Colonic mucosa (tissue), 4 donors: Measurements from ENCODE around the gene IL1RAPL2. TPM values are rescaled to one million over a fixed set of nuclear protein-coding genes. Genes with fewer than 3 reads are reported as not detected.
"Not testable (repeated sequence)": the region's sequence is repeated elsewhere in the genome, so short reads cannot be mapped to it uniquely, and the experiment has no call there.

Experiments
- DNase-seq: peaks from one replicate; pipeline ENCODE4 v3.0.0-alpha.2; 2020
- H3K27ac ChIP-seq: fragments of 200-600 bp; one replicate; pipeline ENCODE4 v1.8.0; 2021
- H3K27me3 ChIP-seq: fragments of 200-600 bp; one replicate; pipeline ENCODE4 v1.8.0; 2021
- H3K36me3 ChIP-seq: fragments of 200-600 bp; one replicate; pipeline ENCODE4 v1.8.0; 2021
- H3K4me1 ChIP-seq: fragments of 200-600 bp; one replicate; pipeline ENCODE4 v1.8.0; 2021; ENCODE audit warnings: mild to moderate bottlenecking
- H3K4me3 ChIP-seq: fragments of 200-600 bp; one replicate; pipeline ENCODE4 v1.8.0; 2021
- H3K9ac ChIP-seq, 2 donors: one replicate each; pipeline ENCODE4 v1.7.0; 2013; ENCODE audit warnings: control low read depth in 2 of 2, low read depth in 2 of 2, low read length in 2 of 2
- H3K9me3 ChIP-seq: fragments of 200-600 bp; one replicate; pipeline ENCODE4 v1.8.0; 2021
- intact Hi-C: fragments of 100-400 bp; cut with DNase I; formaldehyde crosslinking; loops from one replicate; pipeline ENCODE4 v1.14.1; 2022
- total RNA-seq, 2 donors: library from RNA; stranded (reverse); fragmentation: NEBNext Ultra II Directional in 1 of 2; extraction: Animal tissue kit (Norgen Biotek cat#: 25700) in 1 of 2; gene quantifications; one replicate each; pipeline ENCODE4 v1.2.1, GENCODE V29; 2021
- TF ChIP-seq, protein P1 (sequence below): fragments of 200-600 bp; IDR thresholded peaks from one replicate; pipeline ENCODE4 v1.8.0; 2022; ENCODE audit warnings: antibody characterized with exemption, mild to moderate bottlenecking
- donor health status: healthy.
- donor health status: DM: no; HTN: no; CAD: no.
- donor health status: DM: no; HTN: no; CAD: no.

IL1RAPL2 gene
- not detected for total RNA-seq

GRCh38 chrX:104565791-104566680 is at the start of gene IL1RAPL2:
IL1RAPL2 (plus strand) TSS chrX:104566199.
- H3K9me3 ChIP-seq: no peaks in the 10 kb centered on the region
- TF ChIP-seq, protein P1, sequence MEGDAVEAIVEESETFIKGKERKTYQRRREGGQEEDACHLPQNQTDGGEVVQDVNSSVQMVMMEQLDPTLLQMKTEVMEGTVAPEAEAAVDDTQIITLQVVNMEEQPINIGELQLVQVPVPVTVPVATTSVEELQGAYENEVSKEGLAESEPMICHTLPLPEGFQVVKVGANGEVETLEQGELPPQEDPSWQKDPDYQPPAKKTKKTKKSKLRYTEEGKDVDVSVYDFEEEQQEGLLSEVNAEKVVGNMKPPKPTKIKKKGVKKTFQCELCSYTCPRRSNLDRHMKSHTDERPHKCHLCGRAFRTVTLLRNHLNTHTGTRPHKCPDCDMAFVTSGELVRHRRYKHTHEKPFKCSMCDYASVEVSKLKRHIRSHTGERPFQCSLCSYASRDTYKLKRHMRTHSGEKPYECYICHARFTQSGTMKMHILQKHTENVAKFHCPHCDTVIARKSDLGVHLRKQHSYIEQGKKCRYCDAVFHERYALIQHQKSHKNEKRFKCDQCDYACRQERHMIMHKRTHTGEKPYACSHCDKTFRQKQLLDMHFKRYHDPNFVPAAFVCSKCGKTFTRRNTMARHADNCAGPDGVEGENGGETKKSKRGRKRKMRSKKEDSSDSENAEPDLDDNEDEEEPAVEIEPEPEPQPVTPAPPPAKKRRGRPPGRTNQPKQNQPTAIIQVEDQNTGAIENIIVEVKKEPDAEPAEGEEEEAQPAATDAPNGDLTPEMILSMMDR: peak; percentile 25
- H3K4me1 ChIP-seq: no peaks in the 10 kb centered on the region
- peak; percentile 38 for DNase-seq
- no peak within 1 kb of the TSS for H3K27ac ChIP-seq
- H3K9ac ChIP-seq: no peak within 1 kb of the TSS
- intact Hi-C loops: no loop called here
- H3K36me3 ChIP-seq: no peaks in the 10 kb centered on the region
- H3K27me3 ChIP-seq: peaks cover 29% of the 10 kb centered on the region
- no peak within 1 kb of the TSS for H3K4me3 ChIP-seq

DNA sequence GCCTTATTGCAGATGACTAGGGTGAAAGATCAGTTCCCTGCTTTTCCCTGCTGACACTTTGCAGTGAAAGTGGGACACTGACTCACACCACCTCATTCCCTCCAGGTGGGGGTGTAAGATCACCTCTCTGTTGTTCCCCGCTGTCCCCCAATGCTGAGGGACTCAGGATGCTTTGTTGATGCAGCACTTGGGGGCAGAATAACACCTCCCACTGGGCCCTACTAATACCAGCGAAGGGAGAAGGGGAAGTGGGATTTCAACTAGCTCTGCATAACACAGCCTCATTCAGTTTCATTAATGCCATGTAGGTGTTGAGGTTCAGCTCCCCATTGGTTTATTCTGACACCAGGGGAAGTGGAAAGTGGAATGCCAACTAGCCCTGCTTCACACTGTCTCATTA is 43.6 kb upstream of the IL1RAPL2 start:
- DNase-seq: no peak
- Histone ChIP-seq H3K27ac (no peak overlapping the region), H3K36me3 (no peaks in the 10 kb centered on the region), H3K9me3 (no peaks in the 10 kb centered on the region), H3K27me3 (peaks cover 3% of the 10 kb centered on the region), H3K4me1 (no peaks in the 10 kb centered on the region), H3K9ac (no peak overlapping the region), H3K4me3 (no peak overlapping the region)
- intact Hi-C loops: no loop called here
- TF ChIP-seq, protein P1: no peak

DNA sequence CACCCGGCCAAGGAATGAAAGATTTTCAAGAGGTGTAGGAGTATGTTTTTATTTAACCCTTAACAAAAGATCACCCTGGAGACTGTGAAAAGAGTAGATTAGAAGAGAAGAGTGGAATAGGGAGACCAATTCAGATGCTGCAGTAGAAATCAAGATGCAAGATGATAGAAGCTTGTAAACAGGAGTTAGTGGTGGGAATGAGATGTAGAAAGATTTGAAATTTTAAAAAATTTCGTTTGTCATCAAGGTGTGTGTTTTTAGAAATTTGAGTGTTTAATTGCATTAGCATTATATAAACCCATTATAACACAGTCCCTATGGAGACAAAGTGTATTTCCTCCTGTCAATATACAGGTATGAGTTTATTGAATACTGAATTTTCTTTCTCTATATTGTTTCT is 42.1 kb upstream of the IL1RAPL2 start:
- intact Hi-C loops: no loop called here
- Histone ChIP-seq H3K27ac (no peak overlapping the region), H3K4me3 (no peak overlapping the region), H3K9ac (no peak overlapping the region), H3K36me3 (no peaks in the 10 kb centered on the region), H3K9me3 (no peaks in the 10 kb centered on the region), H3K27me3 (peaks cover 3% of the 10 kb centered on the region), H3K4me1 (no peaks in the 10 kb centered on the region)
- no peak for DNase-seq
- TF ChIP-seq, protein P1: no peak

- H3K27me3 ChIP-seq: no peaks in the 10 kb centered on the region
- H3K9ac ChIP-seq: no peak overlapping the region
- no peaks in the 10 kb centered on the region for H3K4me1 ChIP-seq
- TF ChIP-seq, protein P1: no peak
- no peaks in the 10 kb centered on the region for H3K36me3 ChIP-seq
- no peak overlapping the region for H3K4me3 ChIP-seq
- DNase-seq: no peak
- no peaks in the 10 kb centered on the region for H3K9me3 ChIP-seq
- H3K27ac ChIP-seq: no peak overlapping the region
- intact Hi-C loops: no loop called here
These were observed 26.9 kb upstream of the IL1RAPL2 start for GRCh38 chrX:104539081-104539480.

- H3K9ac ChIP-seq, H3K4me1 ChIP-seq, H3K27me3 ChIP-seq, intact Hi-C loops, H3K4me3 ChIP-seq, DNase-seq, H3K9me3 ChIP-seq, H3K36me3 ChIP-seq, H3K27ac ChIP-seq: not testable (repeated sequence)
These were observed 23.6 kb upstream of the IL1RAPL2 start for GRCh38 chrX:104542447-104542846.

GRCh38 chrX:104564335-104564734 is 1.7 kb upstream of the IL1RAPL2 start:
- H3K27me3 ChIP-seq: peaks cover 29% of the 10 kb centered on the region
- TF ChIP-seq, protein P1: no peak
- no peak overlapping the region for H3K27ac ChIP-seq
- no peak for DNase-seq
- H3K4me3 ChIP-seq: no peak overlapping the region
- H3K9ac ChIP-seq: no peak overlapping the region
- no peaks in the 10 kb centered on the region for H3K9me3 ChIP-seq
- no peaks in the 10 kb centered on the region for H3K4me1 ChIP-seq
- intact Hi-C loops: no loop called here
- H3K36me3 ChIP-seq: no peaks in the 10 kb centered on the region
